ENCODE results near the gene PLA2G2F.
A peak's percentile ranks its signal among the peaks of the same experiment; 100 is the strongest.

The PLA2G2F gene

DNA sequence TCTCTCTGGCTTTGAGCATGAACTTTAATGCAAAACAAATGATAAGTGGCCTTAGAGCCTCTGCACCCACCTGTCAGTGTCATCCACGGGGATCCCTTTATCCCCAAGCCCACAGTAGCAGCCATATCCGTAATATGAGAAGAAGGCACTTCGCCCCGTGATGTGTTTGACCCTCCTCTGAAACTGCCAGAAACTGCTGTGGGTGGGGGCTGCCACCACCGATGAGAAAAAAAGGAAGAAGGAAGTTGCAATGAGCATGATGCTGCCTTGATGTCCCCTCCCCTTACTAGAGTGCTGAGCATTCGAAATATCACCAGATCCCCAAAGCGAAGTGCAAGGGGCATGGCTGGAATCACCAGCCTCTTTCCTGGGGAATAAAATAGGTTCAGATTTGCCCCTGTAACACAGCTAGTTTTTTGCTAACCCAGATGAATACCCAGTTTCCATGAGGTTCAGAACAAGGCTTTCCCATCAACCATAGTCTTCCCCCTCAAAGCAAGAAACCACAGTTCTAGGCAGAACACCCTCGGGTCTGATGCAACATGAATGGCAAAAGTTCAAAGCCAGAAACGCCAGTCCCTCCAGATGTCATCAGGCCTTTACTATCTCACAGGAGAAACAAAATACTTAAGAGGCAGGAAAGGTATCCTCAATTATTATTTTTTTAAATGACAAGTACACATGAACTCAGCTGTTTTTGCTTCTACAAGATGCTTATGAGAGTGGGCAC lies 36.0 kb downstream of the PLA2G2F start:
- DNase-seq, result no peak

DNA sequence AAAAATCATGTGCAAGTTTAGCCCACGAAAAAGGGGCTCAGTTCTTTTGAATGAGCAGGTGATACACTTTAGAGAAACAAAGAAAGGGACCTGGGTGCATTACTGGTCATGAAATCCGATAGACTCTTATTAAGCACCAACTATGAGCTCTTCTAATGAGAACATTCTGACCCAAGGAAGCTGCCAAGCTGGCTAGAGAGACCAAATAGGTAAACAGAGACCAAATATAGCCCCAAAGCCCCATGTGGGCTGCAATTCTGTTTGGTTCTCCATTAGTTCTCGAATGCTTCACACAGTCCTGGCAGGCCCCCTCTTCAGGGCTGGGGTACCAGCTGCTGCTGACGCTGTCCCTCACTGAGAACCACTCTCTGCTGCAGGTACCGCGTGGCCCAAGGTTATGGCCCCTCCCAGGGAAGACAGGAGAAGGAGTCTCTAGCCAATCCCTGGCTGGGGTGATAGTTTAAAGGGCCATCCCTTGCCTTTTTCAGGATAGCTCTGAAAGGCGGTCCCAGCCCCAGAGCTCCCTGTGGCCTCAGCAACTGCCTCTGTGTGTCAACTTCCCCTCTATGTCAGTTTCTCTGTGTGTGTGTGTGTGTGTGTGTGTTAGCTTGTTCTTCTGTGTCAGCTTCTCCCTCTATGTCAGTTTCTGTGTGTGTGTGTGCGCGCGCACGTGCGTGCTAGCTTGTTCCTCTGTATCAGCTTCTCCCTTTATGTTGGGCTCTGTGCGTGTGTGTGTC lies 39.7 kb downstream of the PLA2G2F start:
- DNase-seq, result no peak

DNA sequence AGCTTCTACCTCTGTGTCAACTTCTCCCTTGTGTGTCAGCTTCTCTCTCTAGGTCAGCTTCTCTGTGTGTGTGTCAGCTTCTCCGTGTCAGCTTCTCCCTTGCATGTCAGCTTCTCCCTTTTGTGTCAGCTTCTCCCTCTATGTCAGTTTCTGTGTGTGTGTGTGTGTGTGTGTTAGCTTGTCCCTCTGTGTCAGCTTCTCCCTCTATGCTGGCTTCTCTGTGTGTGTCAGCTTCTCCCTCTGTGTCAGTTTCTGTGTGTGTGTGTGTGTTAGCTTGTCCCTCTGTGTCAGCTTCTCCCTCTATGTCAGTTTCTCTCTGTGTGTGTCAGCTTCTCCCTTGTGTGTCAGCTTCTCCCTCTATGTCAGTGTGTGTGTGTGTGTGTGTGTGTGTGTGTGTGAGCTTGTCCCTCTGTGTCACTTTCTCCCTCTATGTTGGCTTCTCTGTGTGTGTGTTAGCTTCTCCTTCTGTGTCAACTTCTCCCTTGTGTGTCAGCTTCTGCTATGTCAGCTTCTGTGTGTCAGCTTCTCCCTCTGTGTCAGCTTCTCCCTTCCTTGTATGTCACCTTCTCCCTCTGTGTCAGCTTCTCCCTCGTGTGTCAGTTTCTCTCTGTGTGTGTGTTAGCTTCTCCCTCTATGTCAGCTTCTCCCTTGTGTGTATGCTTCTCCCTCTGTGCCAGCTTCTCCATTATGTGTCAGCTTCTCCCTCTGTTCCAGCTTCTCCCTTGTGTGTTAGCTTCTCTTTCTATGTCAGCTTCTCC lies 40.4 kb downstream of the PLA2G2F start:
- no peak for DNase-seq

- no peak for DNase-seq
Measured at GRCh38 chr1:20180129-20180843, 41.2 kb downstream of the PLA2G2F start.

GRCh38 chr1:20180844-20181207 lies 41.7 kb downstream of the PLA2G2F start:
- no peak for DNase-seq

DNA sequence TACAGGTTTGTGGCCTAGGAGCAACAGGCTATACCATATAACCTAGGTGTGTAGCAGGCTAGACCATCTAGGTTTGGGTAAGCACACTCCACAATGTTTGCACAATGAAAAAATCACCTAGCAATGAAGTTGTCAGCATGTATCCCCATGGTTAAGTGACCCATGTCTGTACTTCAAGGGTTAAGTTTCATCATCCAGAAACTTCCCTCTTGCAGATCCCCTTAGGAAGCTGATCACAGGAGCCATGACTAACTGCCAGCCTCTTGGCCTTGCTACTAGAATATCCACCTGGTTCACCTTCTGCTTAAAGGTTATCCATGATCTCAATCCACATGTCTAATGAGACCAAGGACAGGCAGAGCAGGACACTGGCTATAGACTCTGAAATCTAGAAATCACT lies 43.3 kb downstream of the PLA2G2F start:
- DNase-seq, result no peak

DNA sequence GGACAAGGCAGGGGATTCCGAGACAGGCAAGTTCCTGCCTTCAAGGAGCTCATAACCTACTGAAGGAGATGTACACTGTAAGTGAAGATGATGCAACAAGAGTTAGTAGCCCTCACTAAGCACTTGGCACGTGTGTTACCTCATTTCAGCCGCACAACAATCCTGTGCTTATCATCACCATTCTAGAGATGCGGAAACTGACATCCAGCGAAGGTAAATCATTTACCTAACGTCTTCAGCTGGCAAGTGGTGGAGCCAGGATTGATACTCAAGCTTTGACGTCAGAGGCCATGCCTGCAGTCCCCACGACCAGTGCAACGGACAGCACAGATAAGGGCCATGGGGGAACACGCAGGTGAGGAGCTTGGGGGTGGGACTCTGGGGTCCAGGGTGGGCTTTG lies 43.9 kb downstream of the PLA2G2F start:
- DNase-seq, result no peak

DNA sequence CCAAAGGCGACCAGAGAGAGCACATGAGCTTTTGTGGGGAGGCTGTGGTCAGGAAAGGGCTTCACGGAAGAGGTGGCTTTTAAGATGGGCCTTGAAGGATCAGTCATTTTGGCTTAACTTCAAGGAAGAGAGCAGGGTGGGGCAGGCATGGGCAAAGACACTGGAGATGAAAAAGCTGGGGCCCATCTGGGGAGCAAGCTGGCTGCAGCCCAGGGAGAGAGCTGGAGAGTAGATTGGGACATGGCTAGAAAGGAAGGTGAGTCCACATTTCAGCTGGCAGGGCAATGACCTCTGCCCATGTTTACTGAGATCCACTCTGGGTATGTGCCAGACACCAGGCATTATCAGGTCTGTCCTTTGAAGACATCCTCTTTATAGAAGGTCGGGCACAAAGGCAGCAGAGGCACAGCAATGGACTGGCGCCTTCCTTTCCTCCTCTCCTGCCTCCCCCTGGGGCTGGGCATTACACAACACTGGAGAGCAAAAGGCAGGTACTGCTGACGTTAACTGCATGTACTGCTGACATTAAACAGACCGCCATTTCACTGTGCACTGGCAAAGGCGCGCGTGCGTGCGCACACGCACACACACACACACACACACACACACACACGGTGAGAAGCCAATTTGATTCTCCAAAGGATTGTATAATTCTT lies 44.6 kb downstream of the PLA2G2F start:
- DNase-seq, result no peak

- no peak for DNase-seq
Measured at GRCh38 chr1:20184481-20184900, 45.4 kb downstream of the PLA2G2F start.

DNA sequence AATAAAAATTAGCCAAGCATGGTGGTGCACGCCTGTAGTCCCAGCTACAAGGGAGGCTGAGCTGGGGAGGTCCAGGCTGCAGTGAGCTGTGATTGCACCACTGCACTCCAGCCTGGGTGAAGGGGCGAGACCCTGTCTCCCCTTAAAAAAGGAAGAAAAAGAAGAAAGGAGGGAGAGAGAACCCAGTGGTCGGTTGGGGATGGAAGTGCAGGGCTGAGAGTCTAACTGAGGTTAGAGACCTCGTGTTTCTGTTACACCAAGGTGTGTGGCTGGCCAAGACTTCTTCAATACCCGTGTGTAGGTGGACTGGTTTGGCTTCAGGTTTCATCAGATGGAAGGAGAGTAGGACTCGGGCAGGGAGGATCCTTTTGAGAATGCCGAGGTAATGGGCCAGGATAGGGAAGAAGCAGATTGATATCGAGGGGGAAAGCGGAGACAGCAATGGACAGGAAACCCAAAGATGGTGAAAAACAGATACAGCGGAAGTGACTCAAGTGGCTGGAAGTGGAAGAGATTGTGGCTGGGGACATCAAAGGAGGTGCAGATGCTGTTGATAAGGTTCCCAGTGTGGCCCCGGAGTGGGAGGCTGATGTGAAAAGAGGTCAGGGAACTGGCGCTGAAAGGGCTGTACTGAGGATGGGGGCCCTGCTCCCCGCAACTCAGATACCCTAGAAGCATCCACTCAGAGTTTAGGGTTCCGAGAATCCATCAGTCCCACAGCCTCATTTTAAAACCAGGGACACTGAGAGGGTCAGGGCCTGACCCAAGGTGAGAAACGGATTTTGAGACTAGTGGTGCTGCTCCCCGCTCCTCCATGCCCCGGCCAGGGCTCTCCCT lies 46.1 kb downstream of the PLA2G2F start:
- DNase-seq, result peak; percentile 69

- DNase-seq, result peak; percentile 75
Measured at GRCh38 chr1:20185834-20186782, 47.0 kb downstream of the PLA2G2F start, which contains the start of the genes PLA2G2C and UBXN10. Gene PLA2G2C, minus strand, starts transcription at chr1:20186518. Its CDS starts 9,155 bp downstream, at chr1:20177363. Gene UBXN10, plus strand, starts transcription at chr1:20186096. Its CDS starts 4,466 bp downstream, at chr1:20190562.

DNA sequence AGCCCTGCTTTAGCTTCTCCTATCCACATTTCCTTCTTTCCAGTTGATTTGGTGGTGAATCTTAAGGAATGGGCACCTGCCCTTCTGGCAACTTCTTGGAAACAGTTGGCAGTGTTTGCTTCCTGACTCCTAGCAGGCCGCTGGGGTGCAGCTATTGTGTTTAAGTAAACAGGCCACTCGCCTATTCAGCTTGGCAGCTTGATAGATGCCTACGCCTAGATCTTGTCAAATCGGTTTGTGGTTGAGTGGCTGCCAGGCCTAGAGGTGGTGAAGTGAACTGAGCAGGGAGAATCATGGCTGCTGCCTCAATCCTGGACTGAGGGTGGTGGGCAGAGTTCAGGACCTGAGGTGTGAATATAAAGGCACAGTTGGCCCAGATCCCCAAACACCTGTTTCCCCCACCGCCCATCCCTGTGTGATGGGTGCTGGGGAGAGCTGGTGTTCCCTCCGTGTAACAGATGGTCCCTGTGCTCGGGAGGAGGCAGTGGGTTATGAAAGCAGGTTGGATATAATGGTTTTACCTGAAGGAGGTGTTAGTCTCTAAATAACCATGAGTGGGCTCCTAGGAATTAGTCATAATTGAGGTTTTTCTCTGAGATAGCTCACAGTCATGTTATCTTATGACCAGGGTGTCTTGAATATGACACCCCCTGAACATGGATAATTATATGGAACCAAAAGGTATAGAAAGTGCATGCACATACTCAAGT lies 48.1 kb downstream of the PLA2G2F start:
- DNase-seq, result peak; percentile 47

- no peak for DNase-seq
Measured at GRCh38 chr1:20187813-20188454, 48.8 kb downstream of the PLA2G2F start.

DNA sequence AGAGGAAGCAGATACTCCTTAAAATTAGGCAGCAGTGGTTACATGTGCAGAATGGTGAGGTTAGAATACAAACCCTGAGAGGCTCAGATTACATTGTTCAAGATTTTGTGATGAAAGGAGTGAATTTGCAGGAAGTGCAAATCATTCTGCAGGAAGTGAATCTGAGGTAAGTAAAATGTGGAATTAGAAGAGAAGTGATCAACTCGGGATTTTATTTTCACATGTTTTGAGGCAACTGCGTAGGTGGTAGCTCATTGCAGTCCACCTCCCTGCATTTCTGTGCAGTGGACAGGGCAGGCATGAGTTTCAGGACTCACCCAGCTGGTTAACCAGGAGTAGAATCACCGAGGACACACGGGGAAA lies 49.3 kb downstream of the PLA2G2F start:
- DNase-seq, result no peak

DNA sequence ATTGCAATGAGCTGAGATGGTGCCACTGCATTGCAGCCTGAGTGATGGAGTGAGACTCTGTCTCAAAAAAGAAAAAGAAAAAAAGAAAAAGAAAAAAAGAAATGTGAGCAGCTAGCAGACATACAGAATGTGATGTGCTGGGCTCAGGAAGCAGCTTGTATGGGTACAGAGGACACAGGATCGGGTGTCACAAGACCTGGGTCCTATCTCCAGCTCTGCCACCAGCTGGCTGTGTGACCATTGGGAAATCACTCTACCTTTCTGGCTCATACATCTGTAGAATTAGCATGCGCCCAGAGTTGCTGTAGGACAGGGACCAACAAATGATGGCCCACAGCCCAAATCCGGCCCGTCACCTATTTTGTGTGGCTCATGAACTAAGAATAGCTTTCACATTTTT lies 50.5 kb downstream of the PLA2G2F start:
- no peak for DNase-seq

DNA sequence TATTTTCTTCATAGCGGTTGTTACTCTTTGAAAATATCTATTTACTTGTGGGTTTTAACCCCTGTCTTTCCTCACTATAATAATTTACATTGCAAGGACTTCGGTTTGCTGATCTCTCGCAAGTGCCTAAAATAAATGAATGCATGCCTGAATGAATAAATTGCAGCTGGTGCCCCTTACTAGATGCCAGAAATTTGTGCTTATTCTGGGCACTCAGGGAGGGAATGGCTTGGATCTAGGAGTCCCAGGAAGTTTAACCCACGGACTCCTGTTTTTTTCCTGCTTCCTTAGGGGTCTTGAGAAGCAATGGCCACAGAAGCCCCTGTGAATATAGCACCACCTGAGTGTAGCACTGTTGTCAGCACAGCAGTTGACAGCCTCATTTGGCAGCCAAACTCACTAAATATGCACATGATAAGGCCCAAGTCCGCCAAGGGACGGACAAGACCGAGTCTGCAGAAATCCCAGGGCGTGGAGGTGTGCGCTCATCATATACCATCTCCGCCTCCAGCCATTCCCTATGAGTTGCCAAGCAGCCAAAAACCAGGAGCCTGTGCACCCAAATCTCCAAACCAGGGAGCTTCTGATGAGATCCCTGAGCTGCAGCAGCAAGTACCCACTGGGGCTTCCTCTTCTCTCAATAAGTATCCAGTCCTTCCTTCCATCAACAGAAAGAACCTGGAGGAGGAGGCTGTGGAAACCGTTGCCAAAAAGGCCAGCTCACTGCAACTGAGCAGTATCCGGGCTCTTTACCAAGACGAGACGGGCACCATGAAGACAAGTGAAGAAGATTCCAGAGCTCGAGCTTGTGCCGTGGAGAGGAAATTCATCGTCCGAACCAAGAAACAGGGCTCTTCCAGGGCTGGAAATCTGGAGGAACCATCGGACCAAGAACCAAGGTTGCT lies 51.4 kb downstream of the PLA2G2F start:
- no peak for DNase-seq

- no peak for DNase-seq
Measured at GRCh38 chr1:20191266-20191825, 52.2 kb downstream of the PLA2G2F start.

GRCh38 chr1:20192364-20192763 lies 53.2 kb downstream of the PLA2G2F start:
- DNase-seq, result no peak

Data from stimulated activated CD4-positive, alpha-beta T cell treated with anti-CD3 and anti-CD28 coated beads, Interleukin-4, amount 100 ng/mL, for 24 hours (primary cell).